ENCODE results near the gene CAMKV. TPM values are rescaled to one million over a fixed set of nuclear protein-coding genes. Genes with fewer than 3 reads are reported as not detected.

Gene CAMKV
- total and polyA plus RNA-seq, 2 of the 8 experiments (the other 6 are each of a cell fraction or from before 2014, with no cell fraction given) = 56.3 to 66.4 TPM

DNA sequence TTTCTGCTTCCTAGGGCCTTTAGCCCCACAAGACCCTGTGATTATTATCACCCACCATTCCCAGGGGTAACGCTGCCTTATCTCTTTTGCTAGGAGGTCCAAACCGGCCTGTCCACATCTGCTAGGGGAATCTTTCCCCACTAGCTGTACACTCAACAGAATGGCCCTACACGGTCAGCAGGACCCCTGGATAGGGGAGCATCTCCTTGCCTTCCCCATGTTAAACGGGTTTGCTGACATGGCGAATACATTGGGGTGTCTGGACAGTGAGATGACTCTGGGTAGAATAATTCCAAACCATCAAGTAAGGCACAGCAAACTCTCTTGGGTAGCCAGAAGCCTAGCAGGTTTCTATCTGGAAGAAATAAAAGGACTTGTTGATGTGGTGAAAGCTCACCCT, 14.0 kb downstream of the CAMKV start:
- Histone ChIP-seq H3K27ac (ENCODE audit: low read depth, low read length) (no peak overlapping the region), H3K4me1 (replicated peaks in 1 of 4; ENCODE audit: control insufficient read depth in 3 of 4, insufficient read depth in 4 of 4, low read length in 3 of 4) (peaks cover 0 to 7% (median 4%) of the 10 kb centered on the region in 4 experiments; a peak in 6 of 7 replicates), H2AFZ (ENCODE audit: low read length) (no peak overlapping the region), H3K14ac (ENCODE audit: insufficient read length) (no peak overlapping the region), H2BK5ac (ENCODE audit: low read depth, low read length) (no peak overlapping the region), H3K27me3 (replicated peaks in 1 of 4; ENCODE audit: control insufficient read depth in 3 of 4, extremely low read depth in 1 of 4, insufficient read depth in 3 of 4, low read length in 3 of 4) (no peaks in the 10 kb centered on the region), H3K56ac (replicated peaks; ENCODE audit: insufficient read length, low read depth, low read length) (no peak overlapping the region), H3K36me3 (ENCODE audit: control insufficient read depth in 2 of 4, insufficient read depth in 4 of 4, low read length in 3 of 4) (peaks cover 6 to 15% (median 10%) of the 10 kb centered on the region in 4 experiments; a peak in 5 of 8 replicates), H4K20me1 (replicated peaks in 1 of 2; ENCODE audit: control insufficient read depth in 1 of 2, insufficient read depth in 2 of 2, low read length in 2 of 2) (peaks cover 0 to 3% of the 10 kb centered on the region in 2 experiments), H3K4me2 (ENCODE audit: insufficient read depth in 1 of 2, low read depth in 2 of 2, low read length in 2 of 2) (peak overlapping the region; percentile 90 to 93), H4K91ac (replicated peaks; ENCODE audit: insufficient read length, low read length) (no peak overlapping the region), H3K4ac (replicated peaks; ENCODE audit: insufficient read length, low read depth, low read length) (no peak overlapping the region), H3K79me2 (ENCODE audit: control insufficient read depth in 1 of 2, insufficient read depth in 2 of 2, low read length in 2 of 2) (peaks cover 2 to 14% of the 10 kb centered on the region in 2 experiments; a peak in 3 of 4 replicates), H3K23ac (ENCODE audit: insufficient read length) (no peak overlapping the region), H3K23me2 (ENCODE audit: low read depth, low read length) (peaks cover 6% of the 10 kb centered on the region), H3K4me3 (ENCODE audit: extremely low read depth in 1 of 4, insufficient read depth in 2 of 4, low read depth in 3 of 4, low read length in 4 of 4) (peak overlapping the region; percentile 79 to 96 (median 84)), H4K8ac (ENCODE audit: extremely low read depth, insufficient read depth, low read length) (no peak overlapping the region), H2BK120ac (replicated peaks; ENCODE audit: low read depth, low read length) (no peak overlapping the region), H3K9me3 (ENCODE audit: insufficient read depth in 2 of 2, low read depth in 1 of 2, low read length in 1 of 2) (no peaks in the 10 kb centered on the region), H4K5ac (ENCODE audit: insufficient read length, low read depth, low read length) (no peak overlapping the region), H2BK15ac (ENCODE audit: low read length) (no peak overlapping the region), H2BK12ac (ENCODE audit: low read depth, low read length) (no peak overlapping the region), H3K9ac (replicated peaks in 1 of 4; ENCODE audit: extremely low read depth in 1 of 4, low read depth in 3 of 4, low read length in 3 of 4) (peak overlapping the region in 3 of 4 experiments; percentile 72 to 89 (median 81); a peak in 6 of 7 replicates), H2BK20ac (ENCODE audit: low read length) (no peak overlapping the region), H3K79me1 (ENCODE audit: low read depth, low read length) (peaks cover 3% of the 10 kb centered on the region; the same call in 1 of the 2 replicates), H2AK5ac (ENCODE audit: low read depth, low read length) (no peak overlapping the region), H3K18ac (ENCODE audit: extremely low read depth, low read length) (no peak overlapping the region)
- POLR2A ChIA-PET (ENCODE audit: partially characterized antibody) = interaction anchor here (0.7 to 6.4 kb wide), 9 partner anchors 8 to 84 kb away, joined by 3 to 33 read pairs (median 4); partner anchors contain the start of genes CAMKV and RBM6
- FAIRE-seq (no peak), DNase-seq (ENCODE audit: low read depth in 1 of 2, low spot score in 2 of 2) (no peak)
- CTCF ChIA-PET (ENCODE audit: partially characterized antibody) = interaction anchor here (1.0 to 6.1 kb wide), 7 partner anchors 11 to 155 kb away, joined by 3 to 55 read pairs (median 5); partner anchors contain the start of gene AMIGO3
- WGBS, 2 experiments (ENCODE audit: extremely low coverage in 1 of 2, insufficient coverage in 1 of 2, insufficient read length in 1 of 2, insufficient replicate concordance in 2 of 2, low coverage in 1 of 2, low lambda C conversion rate in 2 of 2, missing lambda C conversion rate in 1 of 2) = 76% methylated on average over 5 of the region's 5 CpGs; no CpG with 5 or more reads in 1 of the 2 experiments
- TF ChIP-seq CBX8 (IDR thresholded peaks at IDR 0.05; ENCODE audit: borderline replicate concordance, low read depth, low read length) = no peak
- no peak for TF ChIP-seq TBP (IDR thresholded peaks at IDR 0.05; ENCODE audit: low read depth, low read length)
- TF ChIP-seq CTBP2 (IDR thresholded peaks at IDR 0.05; ENCODE audit: borderline replicate concordance, insufficient read depth, insufficient read length, low read length) = no peak
- TF ChIP-seq CREB1 (IDR thresholded peaks at IDR 0.05) = no peak
- TF ChIP-seq SIX5 (IDR thresholded peaks at IDR 0.05; ENCODE audit: low read depth, low read length) = no peak
- no peak for TF ChIP-seq RXRA (IDR thresholded peaks at IDR 0.05; ENCODE audit: insufficient read depth, low read depth, low read length)
- TF ChIP-seq SIRT6 (IDR thresholded peaks at IDR 0.05; ENCODE audit: low read length) = no peak
- TF ChIP-seq RNF2 (IDR thresholded peaks at IDR 0.05; ENCODE audit: borderline replicate concordance, low read depth, low read length, missing control alignments, poor library complexity, severe bottlenecking) = no peak
- TF ChIP-seq SIN3A (conservative IDR thresholded peaks at IDR 0.05 in 1 of 2, IDR thresholded peaks at IDR 0.05 in 1 of 2; ENCODE audit: low read depth in 1 of 2, low read length in 2 of 2) = no peak
- no peak for TF ChIP-seq SP4 (IDR thresholded peaks at IDR 0.05; ENCODE audit: low read length)
- no peak for TF ChIP-seq KDM4A (IDR thresholded peaks at IDR 0.05; ENCODE audit: low read depth, low read length, severe bottlenecking)
- TF ChIP-seq CHD1 (IDR thresholded peaks at IDR 0.05; ENCODE audit: low read depth, low read length) = no peak
- no peak for TF ChIP-seq POLR2AphosphoS5 (IDR thresholded peaks at IDR 0.05; ENCODE audit: low read depth, low read length)
- no peak for TF ChIP-seq JUN (IDR thresholded peaks at IDR 0.05; ENCODE audit: low read depth, low read length)
